Liver (tissue), 9 donors: Measurements from ENCODE around the gene HSP90AA1. TPM values are rescaled to one million over a fixed set of nuclear protein-coding genes. Genes with fewer than 3 reads are reported as not detected.
"Not testable (repeated sequence)": the region's sequence is repeated elsewhere in the genome, so short reads cannot be mapped to it uniquely, and the experiment has no call there.

ENCODE experiments used
- DNase-seq: peaks from one replicate; pipeline ENCODE4 v3.0.0-alpha.2; 2017; ENCODE audit warnings: low spot score
- H3K27ac ChIP-seq, 2 donors: one replicate each; pipeline ENCODE4 v1.7.0; 2013; ENCODE audit warnings: inconsistent platforms in 2 of 2, low read length in 2 of 2, control low read depth in 1 of 2, low read depth in 1 of 2, mild to moderate bottlenecking in 1 of 2
- H3K27me3 ChIP-seq, 4 donors: one replicate each; pipeline versions ENCODE4 v1.6.1 to v1.7.0; 2013; ENCODE audit warnings: low read length in 3 of 4, inconsistent platforms in 1 of 4, mild to moderate bottlenecking in 1 of 4, moderate library complexity in 1 of 4; ENCODE audit not compliant: control insufficient read depth in 4 of 4, insufficient read depth in 4 of 4
- H3K36me3 ChIP-seq, 4 donors: one replicate each; pipeline versions ENCODE4 v1.6.1 to v1.7.0; 2013; ENCODE audit warnings: low read length in 3 of 4, mild to moderate bottlenecking in 3 of 4, low read depth in 1 of 4, moderate library complexity in 1 of 4; ENCODE audit not compliant: control insufficient read depth in 4 of 4, insufficient read depth in 3 of 4
- H3K4me1 ChIP-seq, 4 donors: one replicate each; pipeline versions ENCODE4 v1.6.1 to v1.7.0; 2013; ENCODE audit warnings: low read length in 3 of 4, mild to moderate bottlenecking in 3 of 4, moderate library complexity in 1 of 4; ENCODE audit not compliant: control insufficient read depth in 4 of 4, insufficient read depth in 4 of 4
- H3K4me3 ChIP-seq, 3 donors: one replicate each; pipeline versions ENCODE4 v1.6.1 to v1.7.0; 2013; ENCODE audit warnings: low read length in 3 of 3, control low read depth in 1 of 3, low read depth in 1 of 3, mild to moderate bottlenecking in 1 of 3
- H3K9ac ChIP-seq, 2 donors: one replicate each; pipeline ENCODE4 v1.7.0; 2013; ENCODE audit warnings: low read length in 2 of 2, mild to moderate bottlenecking in 2 of 2, moderate library complexity in 2 of 2, control low read depth in 1 of 2, low read depth in 1 of 2
- H3K9me3 ChIP-seq, 4 donors: one replicate each; pipeline versions ENCODE4 v1.6.1 to v1.7.0; 2013; ENCODE audit warnings: low read length in 3 of 4; ENCODE audit not compliant: control insufficient read depth in 4 of 4
- ATF3 ChIP-seq: IDR thresholded peaks from 2 replicates; pipeline ENCODE4 v1.6.1; 2016; ENCODE audit warnings: antibody characterized with exemption
- CTCF ChIP-seq: fragments of 150-350 bp; IDR thresholded peaks from 2 replicates; pipeline ENCODE4 v1.5.1; 2017; ENCODE audit warnings: improper control_type of control experiment, low read depth, low read length; ENCODE audit not compliant: missing input control
- FOXA1 ChIP-seq: IDR thresholded peaks from 2 replicates; pipeline ENCODE4 v1.6.1; 2016; ENCODE audit warnings: antibody characterized with exemption
- FOXA2 ChIP-seq: IDR thresholded peaks from 2 replicates; pipeline ENCODE4 v1.6.1; 2016; ENCODE audit warnings: antibody characterized with exemption
- GABPA ChIP-seq, 2 donors: IDR thresholded peaks in 1 of 2; conservative IDR thresholded peaks in 1 of 2; 2 replicates each; pipeline ENCODE4 v1.6.1; 2016; ENCODE audit warnings: antibody characterized with exemption in 2 of 2, mild to moderate bottlenecking in 1 of 2, moderate library complexity in 1 of 2
- HNF4A ChIP-seq, 2 donors: conservative IDR thresholded peaks; 2 replicates each; pipeline ENCODE4 v1.6.1; 2016; ENCODE audit warnings: antibody characterized with exemption in 2 of 2, mild to moderate bottlenecking in 2 of 2
- HNF4G ChIP-seq: IDR thresholded peaks from 2 replicates; pipeline ENCODE4 v1.6.1; 2016; ENCODE audit warnings: antibody characterized with exemption
- MAX ChIP-seq: IDR thresholded peaks from 2 replicates; pipeline ENCODE4 v1.6.1; 2016; ENCODE audit warnings: antibody characterized with exemption
- REST ChIP-seq: IDR thresholded peaks from 2 replicates; pipeline ENCODE4 v1.6.1; 2016; ENCODE audit warnings: antibody characterized with exemption, mild to moderate bottlenecking
- RXRA ChIP-seq, 2 donors: IDR thresholded peaks; 2 replicates each; pipeline ENCODE4 v1.6.1; 2017 to 2018; ENCODE audit warnings: antibody characterized with exemption in 2 of 2, mild to moderate bottlenecking in 1 of 2
- SP1 ChIP-seq: IDR thresholded peaks from 2 replicates; pipeline ENCODE4 v1.6.1; 2018; ENCODE audit warnings: antibody characterized with exemption, mild to moderate bottlenecking
- YY1 ChIP-seq: IDR thresholded peaks from 2 replicates; pipeline ENCODE4 v1.6.1; 2016; ENCODE audit warnings: antibody characterized with exemption, mild to moderate bottlenecking
- ZBTB33 ChIP-seq: IDR thresholded peaks from 2 replicates; pipeline ENCODE4 v1.6.1; 2016; ENCODE audit warnings: antibody characterized with exemption
- WGBS: extraction: QIAGEN DNeasy Blood & Tissue Kit; methylation state at CpG from one replicate; pipeline ENCODE4 v1.1.7; 2013; 5-methylcytosine and 5-hydroxymethylcytosine counted together
- polyA plus RNA-seq, 2 donors: library from polyadenylated mRNA; stranded (reverse) in 1 of 2; unstranded in 1 of 2; fragments of 200-250 nt in 1 of 2; fragments of >200 nt in 1 of 2; fragmentation: Nextera tagmentation in 1 of 2; extraction: Ambion mirVana in 1 of 2; gene quantifications; one replicate each; pipeline versions ENCODE4 v1.2.1 to v1.2.3, GENCODE V29; 2013 to 2015
- total RNA-seq, 2 donors: library from RNA; depleted of rRNA; stranded (reverse); fragments of >200 nt; gene quantifications; one replicate each; pipeline ENCODE4 v1.2.3, GENCODE V29; 2014
- donor health status: healthy.
- donor health status: healthy.
- donor health status: healthy.
- donor health status: healthy.
- donor health status: healthy.

HSP90AA1 gene
- total and polyA plus RNA-seq, 4 donors: 174 to 386 (median 287) TPM

- no peaks in the 10 kb centered on the region for H3K27me3 ChIP-seq
- no peaks in the 10 kb centered on the region for H3K36me3 ChIP-seq
- no peak for TF ChIP-seq ZBTB33
- TF ChIP-seq RXRA (IDR thresholded peaks at IDR 0.05): no peak
- no peak for TF ChIP-seq CTCF
- TF ChIP-seq MAX: no peak
- TF ChIP-seq FOXA2: no peak
- no peak for TF ChIP-seq ATF3
- TF ChIP-seq GABPA (IDR thresholded peaks at IDR 0.05 in 1 of 2, conservative IDR thresholded peaks at IDR 0.05 in 1 of 2): no peak
- TF ChIP-seq REST: no peak
- no peak for TF ChIP-seq HNF4A (conservative IDR thresholded peaks at IDR 0.05)
- TF ChIP-seq FOXA1: no peak
- no peak for TF ChIP-seq YY1
- no peak for TF ChIP-seq HNF4G
- no peak for TF ChIP-seq SP1
- 94% methylated on average over 3 of the region's 3 CpGs for WGBS
- H3K9ac ChIP-seq: no peak overlapping the region
- no peak overlapping the region for H3K27ac ChIP-seq
- H3K4me1 ChIP-seq: no peaks in the 10 kb centered on the region
- H3K9me3 ChIP-seq: no peaks in the 10 kb centered on the region
- DNase-seq: no peak
- H3K4me3 ChIP-seq: no peak overlapping the region
These were observed 24.3 kb upstream of the HSP90AA1 start for GRCh38 chr14:102111101-102111500.

- H3K4me3 ChIP-seq: not testable (repeated sequence)
These were observed 22.5 kb upstream of the HSP90AA1 start for GRCh38 chr14:102109332-102109731.

More at GRCh38 chr14:102109332-102109731, 22.5 kb upstream of the HSP90AA1 start:
- not testable (repeated sequence) for H3K27ac ChIP-seq, H3K27me3 ChIP-seq, DNase-seq, H3K36me3 ChIP-seq, H3K4me1 ChIP-seq, H3K9ac ChIP-seq, H3K9me3 ChIP-seq
- 73% methylated on average over 1 of the region's 1 CpG for WGBS
